ENCODE measurements around the gene TMA16. TPM values are rescaled to one million over a fixed set of nuclear protein-coding genes. Genes with fewer than 3 reads are reported as not detected.

The TMA16 gene
- total RNA-seq, 1 donor from 2014 or later: 37.0 TPM

DNA sequence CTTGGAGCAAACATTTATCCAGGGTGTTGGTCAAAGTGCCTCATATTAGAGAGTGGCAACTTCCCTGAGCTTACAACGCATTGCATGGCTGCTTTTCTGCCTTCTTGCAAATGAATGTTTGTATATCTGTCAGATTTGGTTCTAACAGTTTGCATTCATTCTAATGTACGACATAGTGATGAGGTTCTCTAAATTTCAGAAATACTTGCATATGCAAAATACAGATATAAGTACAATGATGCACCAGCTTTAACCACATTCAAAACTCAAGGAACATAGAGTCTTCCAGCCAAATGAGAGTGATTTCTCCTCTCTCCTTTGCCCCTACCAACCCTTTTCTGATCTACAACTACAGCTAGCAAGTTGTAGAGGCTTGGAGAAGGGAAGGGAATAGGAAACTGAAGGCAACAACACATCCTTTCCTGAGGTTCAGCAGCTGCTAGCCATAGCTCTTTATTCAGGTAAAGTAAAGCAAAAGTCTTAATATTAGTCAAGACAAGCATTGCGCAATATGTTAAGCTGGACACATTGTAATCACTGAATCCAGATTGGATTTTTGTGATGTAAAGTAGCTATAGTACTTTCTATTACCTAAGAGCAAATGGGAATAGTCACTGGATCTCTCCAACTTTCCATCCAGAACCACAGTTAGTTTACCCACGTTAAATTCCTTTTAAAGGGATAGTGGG lies 27.3 kb upstream of the TMA16 start:
- Mint-ChIP-seq H3K4me1 (peaks cover 2% of the 10 kb centered on the region), H3K9me3 (no peaks in the 10 kb centered on the region), H3K27ac (no peak overlapping the region), H3K27me3 (ENCODE audit: low read depth) (peaks cover 10% of the 10 kb centered on the region), H3K4me3 (no peak overlapping the region), H3K36me3 (no peaks in the 10 kb centered on the region)
- DNase-seq (ENCODE audit: low spot score in 2 of 2, unreplicated experiment in 2 of 2): no peak
- TF ChIP-seq, protein P1, sequence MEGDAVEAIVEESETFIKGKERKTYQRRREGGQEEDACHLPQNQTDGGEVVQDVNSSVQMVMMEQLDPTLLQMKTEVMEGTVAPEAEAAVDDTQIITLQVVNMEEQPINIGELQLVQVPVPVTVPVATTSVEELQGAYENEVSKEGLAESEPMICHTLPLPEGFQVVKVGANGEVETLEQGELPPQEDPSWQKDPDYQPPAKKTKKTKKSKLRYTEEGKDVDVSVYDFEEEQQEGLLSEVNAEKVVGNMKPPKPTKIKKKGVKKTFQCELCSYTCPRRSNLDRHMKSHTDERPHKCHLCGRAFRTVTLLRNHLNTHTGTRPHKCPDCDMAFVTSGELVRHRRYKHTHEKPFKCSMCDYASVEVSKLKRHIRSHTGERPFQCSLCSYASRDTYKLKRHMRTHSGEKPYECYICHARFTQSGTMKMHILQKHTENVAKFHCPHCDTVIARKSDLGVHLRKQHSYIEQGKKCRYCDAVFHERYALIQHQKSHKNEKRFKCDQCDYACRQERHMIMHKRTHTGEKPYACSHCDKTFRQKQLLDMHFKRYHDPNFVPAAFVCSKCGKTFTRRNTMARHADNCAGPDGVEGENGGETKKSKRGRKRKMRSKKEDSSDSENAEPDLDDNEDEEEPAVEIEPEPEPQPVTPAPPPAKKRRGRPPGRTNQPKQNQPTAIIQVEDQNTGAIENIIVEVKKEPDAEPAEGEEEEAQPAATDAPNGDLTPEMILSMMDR (IDR thresholded peaks at IDR 0.05; ENCODE audit: unreplicated experiment): no peak

DNA sequence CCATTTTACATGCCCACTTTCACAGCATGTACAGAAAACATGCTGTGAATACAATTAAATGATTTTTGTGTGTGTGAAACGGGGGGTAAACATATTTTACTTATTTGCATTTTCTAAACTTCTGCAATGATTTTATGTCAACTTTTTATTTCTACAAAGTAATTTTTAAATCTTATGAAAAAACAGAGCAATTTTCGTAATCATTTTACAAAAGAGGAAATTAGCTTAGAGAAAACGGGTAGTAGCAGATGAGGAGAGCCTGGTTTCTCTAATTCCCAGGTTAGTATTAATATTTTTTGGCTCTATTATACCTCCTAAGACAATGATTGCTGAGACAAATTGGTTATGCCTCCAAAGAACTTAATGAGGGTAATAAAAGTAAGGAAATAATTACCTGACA lies 24.1 kb upstream of the TMA16 start:
- Mint-ChIP-seq H3K27ac (no peak overlapping the region), H3K27me3 (ENCODE audit: low read depth) (peaks cover 12% of the 10 kb centered on the region)

DNA sequence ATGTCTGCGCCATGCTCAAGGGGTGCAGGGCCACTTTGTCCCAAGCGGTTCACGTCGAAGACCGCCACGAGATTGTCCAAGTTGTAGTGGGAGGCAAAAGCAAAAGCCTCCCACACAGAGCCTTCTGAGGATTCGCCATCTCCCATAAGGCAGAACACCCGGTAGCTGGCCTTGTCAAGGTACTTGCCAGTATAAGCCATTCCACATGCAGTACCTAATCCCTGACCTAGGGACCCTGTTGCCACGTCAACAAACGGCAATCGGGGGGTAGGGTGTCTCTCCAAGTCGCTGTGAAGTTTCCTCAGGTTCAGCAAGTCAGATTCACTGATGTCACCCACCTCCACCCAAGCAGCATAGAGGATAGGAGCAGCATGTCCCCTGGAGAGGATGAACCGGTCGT lies 21.4 kb upstream of the TMA16 start:
- Mint-ChIP-seq H3K36me3 (no peaks in the 10 kb centered on the region), H3K9me3 (peaks cover 3% of the 10 kb centered on the region), H3K4me1 (peaks cover 2% of the 10 kb centered on the region), H3K27ac (no peak overlapping the region), H3K4me3 (no peak overlapping the region), H3K27me3 (ENCODE audit: low read depth) (peaks cover 11% of the 10 kb centered on the region)
- DNase-seq (ENCODE audit: low spot score in 2 of 2, unreplicated experiment in 2 of 2): no peak
- TF ChIP-seq, protein P1 (IDR thresholded peaks at IDR 0.05; ENCODE audit: unreplicated experiment): no peak

More for the DNA sequence above, 24.1 kb upstream of the TMA16 start:
- TF ChIP-seq, protein P1 (IDR thresholded peaks at IDR 0.05; ENCODE audit: unreplicated experiment): no peak
- Mint-ChIP-seq H3K4me1 (peaks cover 2% of the 10 kb centered on the region), H3K9me3 (peaks cover 3% of the 10 kb centered on the region), H3K36me3 (no peaks in the 10 kb centered on the region), H3K4me3 (no peak overlapping the region)
- no peak for DNase-seq (ENCODE audit: low spot score in 2 of 2, unreplicated experiment in 2 of 2)

DNA sequence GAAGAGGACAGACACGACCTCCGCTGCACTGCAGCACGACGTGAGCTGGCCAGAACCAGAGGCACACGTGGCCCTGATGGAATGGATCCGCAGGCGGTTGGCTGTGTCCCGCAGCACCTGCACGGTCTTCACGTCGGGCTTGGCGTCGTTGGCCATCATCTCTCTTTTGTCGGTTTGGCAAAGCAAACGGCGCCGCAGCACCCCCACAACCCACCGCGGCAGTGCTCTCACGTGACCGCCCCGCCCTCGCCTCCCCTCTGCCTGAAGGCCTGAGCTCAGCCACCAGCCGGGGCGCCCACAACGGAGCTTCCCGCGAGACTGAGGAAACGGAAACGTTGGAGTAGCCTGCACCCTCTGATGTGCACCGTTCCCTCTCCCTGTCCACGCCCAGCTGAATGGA lies 20.9 kb upstream of the TMA16 start, which contains the start of gene TKTL2:
TKTL2 (minus strand) TSS at position 179 of the 400 bp plus-strand sequence; CDS start at position 159, 20 bp downstream.
- DNase-seq (ENCODE audit: low spot score in 2 of 2, unreplicated experiment in 2 of 2): no peak
- TF ChIP-seq, protein P1 (IDR thresholded peaks at IDR 0.05; ENCODE audit: unreplicated experiment): no peak
- Mint-ChIP-seq H3K4me1 (peaks cover 2% of the 10 kb centered on the region), H3K9me3 (peaks cover 3% of the 10 kb centered on the region), H3K4me3 (no peak within 1 kb of the TSS), H3K27me3 (ENCODE audit: low read depth) (peaks cover 10% of the 10 kb centered on the region), H3K27ac (no peak within 1 kb of the TSS), H3K36me3 (no peaks in the 10 kb centered on the region)

DNA sequence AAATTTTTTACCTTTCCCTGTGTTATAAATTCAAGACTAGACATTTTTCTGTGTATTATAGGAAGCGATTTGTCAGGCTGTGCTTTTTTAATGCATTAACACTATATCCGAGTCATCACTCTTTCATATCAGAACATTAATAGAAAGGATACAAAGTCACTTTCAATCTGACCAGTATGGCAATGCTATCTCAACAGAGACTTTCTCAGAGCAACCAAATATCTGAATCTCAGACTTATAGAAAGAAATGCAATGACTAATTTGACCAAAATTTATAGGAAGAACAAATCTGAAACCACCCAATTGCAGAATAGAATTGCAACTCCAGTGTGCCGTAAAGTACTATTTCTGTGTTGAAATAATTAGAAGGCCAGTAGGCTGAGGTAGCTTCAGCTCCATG lies 20.5 kb upstream of the TMA16 start:
- H3K9me3 Mint-ChIP-seq: peaks cover 3% of the 10 kb centered on the region
- H3K27ac Mint-ChIP-seq: no peak overlapping the region
- peaks cover 10% of the 10 kb centered on the region for H3K27me3 Mint-ChIP-seq (ENCODE audit: low read depth)
- peaks cover 2% of the 10 kb centered on the region for H3K4me1 Mint-ChIP-seq
- TF ChIP-seq, protein P1 (IDR thresholded peaks at IDR 0.05; ENCODE audit: unreplicated experiment): no peak
- no peak overlapping the region for H3K4me3 Mint-ChIP-seq
- DNase-seq (ENCODE audit: low spot score in 2 of 2, unreplicated experiment in 2 of 2): no peak
- no peaks in the 10 kb centered on the region for H3K36me3 Mint-ChIP-seq
